Endothelial cell (in vitro differentiated cells): Measurements from ENCODE around the gene YKT6. TPM values are rescaled to one million over a fixed set of nuclear protein-coding genes. Genes with fewer than 3 reads are reported as not detected.
A peak's percentile ranks its signal among the peaks of the same experiment; 100 is the strongest.
"Not testable (repeated sequence)": the region's sequence is repeated elsewhere in the genome, so short reads cannot be mapped to it uniquely, and the experiment has no call there.

Experiments
- DNase-seq: peaks from one replicate; pipeline ENCODE4 v3.0.0; 2021; ENCODE audit warnings: low spot score
- H3K27ac Mint-ChIP-seq: one replicate; pipeline ENCODE4 v1.8.0; 2021; ENCODE audit warnings: mixed read lengths, inconsistent platforms; ENCODE audit not compliant: unreplicated experiment
- H3K27me3 Mint-ChIP-seq: one replicate; pipeline ENCODE4 v1.8.0; 2021; ENCODE audit warnings: mild to moderate bottlenecking, moderate library complexity, mixed read lengths, inconsistent platforms; ENCODE audit not compliant: unreplicated experiment
- H3K36me3 Mint-ChIP-seq: one replicate; pipeline ENCODE4 v1.8.0; 2021; ENCODE audit warnings: mild to moderate bottlenecking, low read depth, mixed read lengths, inconsistent platforms; ENCODE audit not compliant: unreplicated experiment
- H3K4me1 Mint-ChIP-seq: one replicate; pipeline ENCODE4 v1.8.0; 2021; ENCODE audit warnings: mild to moderate bottlenecking, mixed read lengths, inconsistent platforms; ENCODE audit not compliant: unreplicated experiment
- H3K4me3 Mint-ChIP-seq: one replicate; pipeline ENCODE4 v1.8.0; 2021; ENCODE audit warnings: mild to moderate bottlenecking, mixed read lengths, inconsistent platforms; ENCODE audit not compliant: unreplicated experiment
- H3K9me3 Mint-ChIP-seq: one replicate; pipeline ENCODE4 v1.8.0; 2021; ENCODE audit warnings: mixed read lengths, inconsistent platforms; ENCODE audit not compliant: unreplicated experiment
- total RNA-seq: library from RNA; stranded (reverse); fragmentation: NEBNext Ultra II Directional; extraction: Animal tissue kit (Norgen Biotek cat#: 25700); gene quantifications from one replicate; pipeline ENCODE4 v1.2.1, GENCODE V29; 2021; ENCODE audit not compliant: unreplicated experiment
- TF ChIP-seq, protein P1 (sequence below): fragments of 200-600 bp; sonication (generic); IDR thresholded peaks from one replicate; pipeline ENCODE4 v1.5.0; 2021; ENCODE audit warnings: antibody characterized with exemption; ENCODE audit not compliant: unreplicated experiment

Gene YKT6
- total RNA-seq, 1 donor from 2014 or later, result 98.4 TPM

DNA sequence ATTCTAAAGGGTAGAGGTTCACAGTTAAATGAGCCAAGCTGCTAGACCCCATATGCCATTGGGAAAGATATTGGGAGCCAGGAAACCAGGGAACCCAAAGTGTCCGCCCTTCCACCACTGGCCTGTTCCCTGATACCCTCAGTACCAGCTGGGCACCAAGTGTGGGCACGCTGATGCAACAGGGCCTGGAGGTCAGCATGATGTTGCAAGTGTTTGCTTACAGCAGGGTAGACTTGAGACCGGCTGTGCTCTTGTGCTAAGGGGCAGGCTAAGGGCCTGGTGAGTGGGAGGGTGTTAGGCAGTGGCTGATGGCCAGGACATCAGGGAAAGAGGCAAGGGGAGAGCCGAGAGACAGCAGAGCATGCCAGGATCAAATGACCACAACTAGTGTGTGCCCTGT, 38.6 kb upstream of the YKT6 start:
- Mint-ChIP-seq H3K4me3 (no peak overlapping the region), H3K27me3 (peaks cover 9% of the 10 kb centered on the region), H3K9me3 (no peaks in the 10 kb centered on the region), H3K4me1 (no peaks in the 10 kb centered on the region), H3K36me3 (no peaks in the 10 kb centered on the region), H3K27ac (no peak overlapping the region)
- TF ChIP-seq, protein P1, sequence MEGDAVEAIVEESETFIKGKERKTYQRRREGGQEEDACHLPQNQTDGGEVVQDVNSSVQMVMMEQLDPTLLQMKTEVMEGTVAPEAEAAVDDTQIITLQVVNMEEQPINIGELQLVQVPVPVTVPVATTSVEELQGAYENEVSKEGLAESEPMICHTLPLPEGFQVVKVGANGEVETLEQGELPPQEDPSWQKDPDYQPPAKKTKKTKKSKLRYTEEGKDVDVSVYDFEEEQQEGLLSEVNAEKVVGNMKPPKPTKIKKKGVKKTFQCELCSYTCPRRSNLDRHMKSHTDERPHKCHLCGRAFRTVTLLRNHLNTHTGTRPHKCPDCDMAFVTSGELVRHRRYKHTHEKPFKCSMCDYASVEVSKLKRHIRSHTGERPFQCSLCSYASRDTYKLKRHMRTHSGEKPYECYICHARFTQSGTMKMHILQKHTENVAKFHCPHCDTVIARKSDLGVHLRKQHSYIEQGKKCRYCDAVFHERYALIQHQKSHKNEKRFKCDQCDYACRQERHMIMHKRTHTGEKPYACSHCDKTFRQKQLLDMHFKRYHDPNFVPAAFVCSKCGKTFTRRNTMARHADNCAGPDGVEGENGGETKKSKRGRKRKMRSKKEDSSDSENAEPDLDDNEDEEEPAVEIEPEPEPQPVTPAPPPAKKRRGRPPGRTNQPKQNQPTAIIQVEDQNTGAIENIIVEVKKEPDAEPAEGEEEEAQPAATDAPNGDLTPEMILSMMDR, result no peak
- no peak for DNase-seq

DNA sequence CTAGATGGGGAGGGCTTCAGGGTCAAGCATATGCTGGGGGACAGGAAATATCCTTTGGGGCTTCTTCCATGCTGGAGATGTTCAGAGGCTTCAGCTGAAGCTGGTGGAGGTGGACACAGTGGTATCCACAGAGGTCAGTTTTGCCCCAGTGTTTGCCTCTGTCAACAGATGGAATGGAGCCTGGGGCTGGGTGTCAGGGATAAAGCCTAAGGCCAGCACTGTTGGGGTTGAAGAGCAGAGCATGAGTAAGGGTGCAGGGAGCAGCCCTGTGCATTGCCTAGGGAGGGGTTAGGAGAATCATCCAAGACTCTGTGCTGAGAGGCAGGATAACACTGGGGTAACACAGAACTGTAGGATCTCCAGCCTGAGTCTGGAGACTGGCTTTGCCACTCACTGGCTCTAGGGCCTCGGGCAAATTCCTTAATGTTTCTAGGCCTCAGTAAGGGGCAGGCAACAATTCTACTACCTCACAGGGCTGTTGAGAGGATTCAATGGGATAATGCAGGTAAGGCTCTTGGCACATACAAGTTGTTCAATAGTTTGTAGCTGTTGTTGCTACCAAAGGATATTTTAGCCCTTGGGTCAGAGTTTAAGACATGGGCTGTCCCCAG, 37.9 kb upstream of the YKT6 start:
- Mint-ChIP-seq H3K27ac (peak overlapping the region; percentile 64), H3K4me1 (no peaks in the 10 kb centered on the region), H3K9me3 (no peaks in the 10 kb centered on the region), H3K27me3 (peaks cover 7% of the 10 kb centered on the region), H3K36me3 (no peaks in the 10 kb centered on the region), H3K4me3 (no peak overlapping the region)
- TF ChIP-seq, protein P1, result no peak
- DNase-seq, result no peak

DNA sequence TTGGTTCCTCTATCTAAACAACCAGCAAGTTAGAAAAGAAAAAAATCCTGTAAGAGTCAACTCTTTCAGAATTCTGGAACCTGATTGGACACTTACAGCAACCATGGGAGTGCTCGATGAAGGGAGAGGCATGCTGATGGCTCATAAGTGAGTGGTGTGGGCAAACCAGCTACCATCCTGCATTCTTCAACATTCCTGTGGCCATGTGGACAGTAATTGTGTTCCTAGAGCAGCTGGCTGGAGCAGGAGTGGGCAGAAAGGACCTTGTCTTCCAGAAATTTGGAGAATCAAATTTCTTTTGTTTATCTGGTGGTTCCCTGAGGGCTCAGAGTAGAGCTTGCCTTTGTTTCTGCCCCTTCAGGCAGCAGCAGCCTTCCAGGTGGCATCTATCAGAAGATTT, 37.2 kb upstream of the YKT6 start:
- TF ChIP-seq, protein P1, result no peak
- no peaks in the 10 kb centered on the region for H3K4me1 Mint-ChIP-seq
- peaks cover 7% of the 10 kb centered on the region for H3K27me3 Mint-ChIP-seq
- DNase-seq, result no peak
- H3K9me3 Mint-ChIP-seq, result no peaks in the 10 kb centered on the region
- no peaks in the 10 kb centered on the region for H3K36me3 Mint-ChIP-seq
- no peak overlapping the region for H3K27ac Mint-ChIP-seq
- no peak overlapping the region for H3K4me3 Mint-ChIP-seq

DNA sequence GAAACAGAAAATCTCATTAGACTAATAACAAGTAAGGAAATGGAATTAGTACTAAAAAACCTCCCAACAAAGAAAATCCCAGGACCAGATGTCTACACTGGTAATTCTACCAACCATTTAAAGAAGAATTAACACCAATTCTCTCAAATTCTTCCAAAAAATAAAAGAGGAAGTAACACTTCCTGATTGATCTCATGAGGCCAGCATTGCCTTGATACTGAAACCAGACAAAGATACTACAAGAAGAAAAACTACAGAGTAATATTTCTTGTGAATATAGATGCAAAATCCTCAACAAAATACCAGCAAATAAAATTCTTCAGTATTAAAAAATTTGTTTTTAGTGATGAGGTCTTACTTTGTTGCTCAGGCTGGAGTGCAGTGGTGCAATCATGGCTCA, 32.9 kb upstream of the YKT6 start:
- TF ChIP-seq, protein P1, result no peak
- Mint-ChIP-seq H3K9me3 (no peaks in the 10 kb centered on the region), H3K4me1 (no peaks in the 10 kb centered on the region), H3K4me3 (no peak overlapping the region), H3K27ac (no peak overlapping the region), H3K36me3 (no peaks in the 10 kb centered on the region), H3K27me3 (peaks cover 6% of the 10 kb centered on the region)
- no peak for DNase-seq

DNA sequence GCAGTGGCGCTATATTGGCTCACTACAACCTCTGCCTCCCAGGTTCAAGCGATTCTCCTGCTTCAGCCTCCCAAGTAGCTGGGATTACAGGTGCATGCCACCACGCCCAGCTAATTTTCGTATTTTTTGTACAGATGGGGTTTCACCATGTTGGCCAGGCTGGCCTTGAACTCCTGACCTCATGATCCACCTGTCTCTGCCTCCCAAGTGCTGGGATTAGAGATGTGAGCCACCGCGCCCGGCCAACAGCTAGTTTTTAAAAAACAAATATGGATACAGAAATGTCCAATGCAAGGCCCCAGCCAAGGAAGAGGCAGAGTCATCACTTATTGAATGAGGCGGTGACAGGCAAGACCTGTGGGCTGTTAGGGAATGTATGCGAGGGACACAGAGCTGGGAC, 28.9 kb upstream of the YKT6 start:
- H3K36me3 Mint-ChIP-seq, H3K27ac Mint-ChIP-seq, DNase-seq, H3K9me3 Mint-ChIP-seq, H3K4me1 Mint-ChIP-seq, H3K27me3 Mint-ChIP-seq, H3K4me3 Mint-ChIP-seq: not testable (repeated sequence)
